ENCODE results near the gene PGA4. TPM values are rescaled to one million over a fixed set of nuclear protein-coding genes. Genes with fewer than 3 reads are reported as not detected.

Gene PGA4
- total RNA-seq, 1 donor from 2014 or later, result not detected

Other genes starting within 250 kb of the PGA4 start
- 0.48 TPM for gene CD5, start 119.9 kb upstream of the PGA4 start, total RNA-seq
- gene VPS37C, start 60.9 kb upstream of the PGA4 start, total RNA-seq, result 13.4 TPM
- gene PGA3, start 18.8 kb upstream of the PGA4 start, total RNA-seq, result not detected
- not detected for gene PGA5, start 18.8 kb downstream of the PGA4 start, total RNA-seq
- 0.52 TPM for gene VWCE, start 73.0 kb downstream of the PGA4 start, total RNA-seq
- 130 TPM for gene DDB1, start 110.8 kb downstream of the PGA4 start, total RNA-seq
- 46.0 TPM for gene TKFC, start 110.9 kb downstream of the PGA4 start, total RNA-seq
- 27.7 TPM for gene CYB561A3, start 139.5 kb downstream of the PGA4 start, total RNA-seq
- gene TMEM138, start 140.0 kb downstream of the PGA4 start, total RNA-seq, result 23.1 TPM
- 7.3 TPM for gene TMEM216, start 170.2 kb downstream of the PGA4 start, total RNA-seq
- gene CPSF7, start 207.6 kb downstream of the PGA4 start, total RNA-seq, result 44.8 TPM
- 24.7 TPM for gene SDHAF2, start 207.8 kb downstream of the PGA4 start, total RNA-seq